Panc1 (cell line): ENCODE measurements around the gene ISLR2. TPM values are rescaled to one million over a fixed set of nuclear protein-coding genes. Genes with fewer than 3 reads are reported as not detected.

ENCODE experiments used
- ATAC-seq: fragments of 200-7000 bp; cut with Tn5 transposase; 2 replicates; pipeline ENCODE4 v1.9.1; 2020; ENCODE audit warnings: mild to moderate bottlenecking, moderate library complexity
- BruUV-seq: library from RNA; stranded (reverse); fragments of 400-500 nt; replicated peaks from 2 replicates; lab custom pipeline; 2021; lab: Mats Ljungman, UMichigan
- CTCF ChIA-PET: fragments of 300-600 bp; sonication (Branson Sonifier 250); formaldehyde crosslinking; loops from one replicate; lab custom pipeline; 2022; ENCODE audit warnings: antibody characterized with exemption; lab: Charles Lee
- POLR2A ChIA-PET: fragments of 300-600 bp; sonication (Branson Sonifier 250); formaldehyde crosslinking; loops from one replicate; lab custom pipeline; 2022; ENCODE audit warnings: antibody characterized with exemption; lab: Charles Lee
- DNase-seq: peaks from one replicate; pipeline ENCODE4 v3.0.0-alpha.2; 2010; ENCODE audit warnings: low read depth, low spot score
- H3K27ac ChIP-seq: 2 replicates; pipeline ENCODE4 v1.5.1; 2011; ENCODE audit warnings: mild to moderate bottlenecking, low read length, inconsistent platforms
- H3K27me3 ChIP-seq: fragments of 200-500 bp; sonication (Bioruptor generic); 2 replicates; pipeline ENCODE4 v1.6.0; 2014; ENCODE audit warnings: low read length, inconsistent platforms; ENCODE audit not compliant: control insufficient read depth, insufficient read depth
- H3K36me3 ChIP-seq: fragments of 200-500 bp; sonication (Bioruptor generic); 2 replicates; pipeline ENCODE4 v1.5.1; 2014; ENCODE audit warnings: inconsistent platforms, mild to moderate bottlenecking, low read length, moderate library complexity; ENCODE audit not compliant: control insufficient read depth, insufficient read depth
- H3K4me1 ChIP-seq: 2 replicates; pipeline ENCODE4 v1.5.1; 2011; ENCODE audit warnings: inconsistent platforms, mild to moderate bottlenecking, low read length, moderate library complexity; ENCODE audit not compliant: control insufficient read depth, insufficient read depth
- H3K4me3 ChIP-seq, 2 experiments: 2 replicates each; pipeline ENCODE4 v1.5.1; 2011 to 2012; ENCODE audit warnings: low read depth in 2 of 2, low read length in 2 of 2, mild to moderate bottlenecking in 2 of 2, inconsistent platforms in 1 of 2, moderate library complexity in 1 of 2
- H3K9me3 ChIP-seq: fragments of 200-500 bp; sonication (Bioruptor generic); 2 replicates; pipeline ENCODE4 v1.5.1; 2014; ENCODE audit warnings: low read depth, mild to moderate bottlenecking, inconsistent platforms, low read length, moderate library complexity; ENCODE audit not compliant: control insufficient read depth, insufficient read depth
- CTCF ChIP-seq: fragments of 450-650 bp; IDR thresholded peaks from 2 replicates; pipeline ENCODE4 v1.5.1; 2017; ENCODE audit warnings: mild to moderate bottlenecking
- POLR2AphosphoS5 ChIP-seq: IDR thresholded peaks from 2 replicates; pipeline ENCODE4 v1.6.1; 2012; ENCODE audit warnings: mild to moderate bottlenecking, low read depth, low read length, moderate library complexity
- REST ChIP-seq, 2 experiments: IDR thresholded peaks; 2 replicates each; pipeline ENCODE4 v1.6.1; 2011 to 2012; ENCODE audit warnings: low read depth in 2 of 2, control low read depth in 1 of 2, low read length in 1 of 2, mild to moderate bottlenecking in 1 of 2, moderate library complexity in 1 of 2; ENCODE audit not compliant: insufficient read depth in 1 of 2
- SIN3A ChIP-seq: IDR thresholded peaks from 2 replicates; pipeline ENCODE4 v1.6.1; 2012; ENCODE audit warnings: low read depth, mild to moderate bottlenecking, low read length, moderate library complexity, borderline replicate concordance; ENCODE audit not compliant: insufficient read depth
- TCF7L2 ChIP-seq: IDR thresholded peaks from 2 replicates; pipeline ENCODE4 v1.6.1; 2011; ENCODE audit warnings: mild to moderate bottlenecking, low read depth, low read length, inconsistent platforms
- in situ Hi-C: cut with HindIII; loops from 2 replicates; pipeline ENCODE4 v1.10.0; 2016; ENCODE audit warnings: low sequenced_read_pairs, low pct_unique_long_range_greater_than_20kb
- intact Hi-C: fragments of 100-400 bp; cut with micrococcal nuclease; formaldehyde crosslinking; loops from one replicate; pipeline ENCODE4 v1.10.0; 2022; ENCODE audit not compliant: unreplicated experiment
- total RNA-seq: library from RNA; stranded (reverse); gene quantifications from one replicate; pipeline ENCODE4 v1.2.1, GENCODE V29; 2021; ENCODE audit not compliant: unreplicated experiment

ISLR2 gene
- total RNA-seq, 1 experiment from 2014 or later: 0.36 TPM

- H3K27ac ChIP-seq: no peak overlapping the region
- no peaks in the 10 kb centered on the region for H3K4me1 ChIP-seq
- intact Hi-C loops (no loop called here), in situ Hi-C loops (no loop called here)
- H3K27me3 ChIP-seq: 0 out of 2 replicates have a peak, but pooled peaks cover 2% of the 10 kb centered on the region
- no peaks in the 10 kb centered on the region for H3K36me3 ChIP-seq
- TF ChIP-seq REST (IDR thresholded peaks at IDR 0.05; ENCODE audit: insufficient read depth in 1 of 2, low read depth in 2 of 2, low read length in 1 of 2): no peak
- TF ChIP-seq SIN3A: no peak
- TF ChIP-seq POLR2AphosphoS5: no peak
- no peak for TF ChIP-seq CTCF
- no peak for TF ChIP-seq TCF7L2
- POLR2A ChIA-PET: no interaction called here
- BruUV-seq: no TSS peak
- CTCF ChIA-PET: no interaction called here
- DNase-seq (no peak), ATAC-seq (no peak)
- H3K9me3 ChIP-seq: no peaks in the 10 kb centered on the region
- H3K4me3 ChIP-seq: no peak overlapping the region
These were observed 35.1 kb downstream of the ISLR2 start for GRCh38 chr15:74165461-74165860.

GRCh38 chr15:74167891-74168331, 37.5 kb downstream of the ISLR2 start:
- Histone ChIP-seq H3K27ac (no peak overlapping the region), H3K9me3 (no peaks in the 10 kb centered on the region), H3K4me3 (no peak overlapping the region), H3K27me3 (no peaks in the 10 kb centered on the region), H3K36me3 (no peaks in the 10 kb centered on the region), H3K4me1 (no peaks in the 10 kb centered on the region)
- ChIA-PET CTCF (no interaction called here), POLR2A (interaction anchor here (0.5 kb wide), 1 partner anchor 153 kb away, joined by 6 read pairs; no protein-coding TSS in a partner anchor)
- no peak for DNase-seq
- no TSS peak for BruUV-seq
- in situ Hi-C loops: no loop called here
- TF ChIP-seq POLR2AphosphoS5: no peak
- no peak for TF ChIP-seq REST (IDR thresholded peaks at IDR 0.05; ENCODE audit: insufficient read depth in 1 of 2, low read depth in 2 of 2, low read length in 1 of 2)
- TF ChIP-seq CTCF: no peak
- no peak for TF ChIP-seq TCF7L2
- TF ChIP-seq SIN3A: no peak
- ATAC-seq: 0 out of 2 replicates have a peak, but pooled peaks have one; percentile 35
- intact Hi-C loops: no loop called here
